Measurements from ENCODE around the gene AGAP1. TPM values are rescaled to one million over a fixed set of nuclear protein-coding genes. Genes with fewer than 3 reads are reported as not detected.
A peak's percentile ranks its signal among the peaks of the same experiment; 100 is the strongest.

AGAP1 gene
- total RNA-seq, 1 donor from 2014 or later = 39.4 TPM

DNA sequence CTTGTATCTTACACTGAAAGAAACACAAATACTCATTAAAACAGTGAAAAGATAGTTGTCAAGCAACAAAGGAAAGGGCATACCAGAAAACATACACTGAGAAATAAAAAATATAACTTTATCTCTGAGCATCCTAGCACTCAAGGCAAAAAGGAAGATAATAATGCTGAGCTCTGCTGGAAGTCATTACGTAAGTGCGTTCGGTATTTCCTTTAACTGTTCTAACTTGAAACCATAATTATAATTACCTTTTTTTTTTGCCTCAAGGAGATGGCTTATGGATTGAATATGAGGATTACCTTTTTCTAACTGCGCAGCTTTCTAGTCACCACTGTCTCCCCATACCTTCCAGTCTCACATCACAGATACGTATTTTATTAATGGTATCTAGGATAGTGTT lies 366.3 kb downstream of the AGAP1 start:
- no peaks in the 10 kb centered on the region for H3K9me3 ChIP-seq (ENCODE audit: insufficient read depth, low read depth, low read length)
- H3K79me2 ChIP-seq (ENCODE audit: insufficient read depth, low read length) = no peaks in the 10 kb centered on the region
- peak overlapping the region; percentile 62 for H3K4me2 ChIP-seq (ENCODE audit: low read length)
- peak overlapping the region; percentile 42 for H3K9ac ChIP-seq (ENCODE audit: low read length)
- TF ChIP-seq EZH2 (IDR thresholded peaks at IDR 0.05; ENCODE audit: insufficient read depth, low read length) (no peak), CTCF (IDR thresholded peaks at IDR 0.05; ENCODE audit: insufficient read depth, low read depth, low read length) (no peak)
- peaks cover 5% of the 10 kb centered on the region for H3K36me3 Mint-ChIP-seq (ENCODE audit: low read depth, unreplicated experiment)
- no peak for DNase-seq (ENCODE audit: low read depth)
- no peaks in the 10 kb centered on the region for H3K27me3 Mint-ChIP-seq (ENCODE audit: low read depth, unreplicated experiment)
- H3K4me3 ChIP-seq (ENCODE audit: insufficient read depth, low read depth, low read length) = no peak overlapping the region
- no peaks in the 10 kb centered on the region for H3K9me3 Mint-ChIP-seq (ENCODE audit: unreplicated experiment)
- H3K27ac ChIP-seq (ENCODE audit: low read depth, low read length) = peak overlapping the region; percentile 58
- FAIRE-seq = no peak
- no peaks in the 10 kb centered on the region for H3K36me3 ChIP-seq (ENCODE audit: insufficient read depth, low read length)
- H4K20me1 ChIP-seq (ENCODE audit: insufficient read depth, low read length) = no peaks in the 10 kb centered on the region
- no peak overlapping the region for H3K4me3 Mint-ChIP-seq (ENCODE audit: unreplicated experiment)
- H3K4me1 ChIP-seq (ENCODE audit: insufficient read depth, low read length) = no peaks in the 10 kb centered on the region
- H3K4me1 Mint-ChIP-seq (ENCODE audit: low read depth, unreplicated experiment) = peaks cover 17% of the 10 kb centered on the region
- no peaks in the 10 kb centered on the region for H3K27me3 ChIP-seq (ENCODE audit: insufficient read depth, low read length)
- H3K27ac Mint-ChIP-seq (ENCODE audit: unreplicated experiment) = no peak overlapping the region
- peak overlapping the region; percentile 30 for H2AFZ ChIP-seq (ENCODE audit: low read depth, low read length)

DNA sequence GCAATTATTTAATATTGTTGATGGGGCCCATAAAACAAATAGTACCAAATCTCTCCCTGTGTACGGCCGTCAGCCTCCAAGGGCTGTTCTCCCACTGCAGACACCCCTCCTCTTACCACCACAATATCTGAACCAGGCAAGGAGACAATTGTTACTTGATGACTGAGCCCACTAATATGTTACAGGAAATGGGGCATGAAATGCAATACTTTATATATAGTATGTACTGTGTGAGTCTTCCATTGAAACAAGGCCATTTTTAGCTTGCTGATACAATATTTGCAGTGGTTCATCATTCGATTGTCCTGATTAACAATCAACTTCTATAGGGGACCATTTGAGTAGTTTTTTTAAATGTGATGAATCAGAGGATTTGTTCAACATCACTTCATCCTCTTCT lies 367.0 kb downstream of the AGAP1 start:
- FAIRE-seq (no peak), DNase-seq (ENCODE audit: low read depth) (peak; percentile 13)
- H3K4me1 Mint-ChIP-seq (ENCODE audit: low read depth, unreplicated experiment) = peaks cover 17% of the 10 kb centered on the region
- Histone ChIP-seq H2AFZ (ENCODE audit: low read depth, low read length) (no peak overlapping the region), H3K79me2 (ENCODE audit: insufficient read depth, low read length) (no peaks in the 10 kb centered on the region), H3K27ac (ENCODE audit: low read depth, low read length) (no peak overlapping the region), H3K4me2 (ENCODE audit: low read length) (peak overlapping the region; percentile 38), H3K9ac (ENCODE audit: low read length) (no peak overlapping the region), H4K20me1 (ENCODE audit: insufficient read depth, low read length) (peaks cover 1% of the 10 kb centered on the region), H3K4me1 (ENCODE audit: insufficient read depth, low read length) (no peaks in the 10 kb centered on the region), H3K9me3 (ENCODE audit: insufficient read depth, low read depth, low read length) (no peaks in the 10 kb centered on the region), H3K4me3 (ENCODE audit: insufficient read depth, low read depth, low read length) (no peak overlapping the region), H3K36me3 (ENCODE audit: insufficient read depth, low read length) (no peaks in the 10 kb centered on the region), H3K27me3 (ENCODE audit: insufficient read depth, low read length) (no peaks in the 10 kb centered on the region)
- no peak overlapping the region for H3K4me3 Mint-ChIP-seq (ENCODE audit: unreplicated experiment)
- no peaks in the 10 kb centered on the region for H3K27me3 Mint-ChIP-seq (ENCODE audit: low read depth, unreplicated experiment)
- H3K36me3 Mint-ChIP-seq (ENCODE audit: low read depth, unreplicated experiment) = peaks cover 5% of the 10 kb centered on the region
- H3K27ac Mint-ChIP-seq (ENCODE audit: unreplicated experiment) = no peak overlapping the region
- TF ChIP-seq CTCF (IDR thresholded peaks at IDR 0.05; ENCODE audit: insufficient read depth, low read depth, low read length) = no peak
- no peaks in the 10 kb centered on the region for H3K9me3 Mint-ChIP-seq (ENCODE audit: unreplicated experiment)

GRCh38 chr2:235861383-235861782 lies 367.5 kb downstream of the AGAP1 start:
- no peaks in the 10 kb centered on the region for H3K79me2 ChIP-seq (ENCODE audit: insufficient read depth, low read length)
- H3K4me3 Mint-ChIP-seq (ENCODE audit: unreplicated experiment) = no peak overlapping the region
- DNase-seq (ENCODE audit: low read depth) (no peak), FAIRE-seq (no peak)
- no peaks in the 10 kb centered on the region for H3K9me3 Mint-ChIP-seq (ENCODE audit: unreplicated experiment)
- H3K27me3 Mint-ChIP-seq (ENCODE audit: low read depth, unreplicated experiment) = no peaks in the 10 kb centered on the region
- no peak overlapping the region for H3K9ac ChIP-seq (ENCODE audit: low read length)
- peak overlapping the region; percentile 38 for H3K4me2 ChIP-seq (ENCODE audit: low read length)
- H2AFZ ChIP-seq (ENCODE audit: low read depth, low read length) = no peak overlapping the region
- no peaks in the 10 kb centered on the region for H3K36me3 ChIP-seq (ENCODE audit: insufficient read depth, low read length)
- peaks cover 3% of the 10 kb centered on the region for H3K36me3 Mint-ChIP-seq (ENCODE audit: low read depth, unreplicated experiment)
- H4K20me1 ChIP-seq (ENCODE audit: insufficient read depth, low read length) = peaks cover 5% of the 10 kb centered on the region
- no peak overlapping the region for H3K4me3 ChIP-seq (ENCODE audit: insufficient read depth, low read depth, low read length)
- no peaks in the 10 kb centered on the region for H3K9me3 ChIP-seq (ENCODE audit: insufficient read depth, low read depth, low read length)
- H3K4me1 Mint-ChIP-seq (ENCODE audit: low read depth, unreplicated experiment) = peaks cover 22% of the 10 kb centered on the region
- H3K4me1 ChIP-seq (ENCODE audit: insufficient read depth, low read length) = no peaks in the 10 kb centered on the region
- TF ChIP-seq EZH2 (IDR thresholded peaks at IDR 0.05; ENCODE audit: insufficient read depth, low read length) = no peak
- no peak for TF ChIP-seq CTCF (IDR thresholded peaks at IDR 0.05; ENCODE audit: insufficient read depth, low read depth, low read length)
- no peak overlapping the region for H3K27ac Mint-ChIP-seq (ENCODE audit: unreplicated experiment)
- no peaks in the 10 kb centered on the region for H3K27me3 ChIP-seq (ENCODE audit: insufficient read depth, low read length)
- no peak overlapping the region for H3K27ac ChIP-seq (ENCODE audit: low read depth, low read length)
